Subcutaneous adipose tissue (tissue), 4 donors: ENCODE measurements around the gene SBK3. TPM values are rescaled to one million over a fixed set of nuclear protein-coding genes. Genes with fewer than 3 reads are reported as not detected.

Experiments
- total RNA-seq, 4 donors: library from RNA; depleted of rRNA; stranded (reverse); fragments of >200 nt; gene quantifications; one replicate each; pipeline ENCODE4 v1.1.0, GENCODE V29; 2016
- TF ChIP-seq, protein P1 (sequence below): fragments of 450-650 bp; IDR thresholded peaks from one replicate; pipeline ENCODE4 v1.5.1; 2016; ENCODE audit warnings: low read depth, mild to moderate bottlenecking, control low read depth, antibody characterized with exemption, moderate library complexity

Gene SBK3
- total RNA-seq, 4 donors from 2014 or later, result not detected

DNA sequence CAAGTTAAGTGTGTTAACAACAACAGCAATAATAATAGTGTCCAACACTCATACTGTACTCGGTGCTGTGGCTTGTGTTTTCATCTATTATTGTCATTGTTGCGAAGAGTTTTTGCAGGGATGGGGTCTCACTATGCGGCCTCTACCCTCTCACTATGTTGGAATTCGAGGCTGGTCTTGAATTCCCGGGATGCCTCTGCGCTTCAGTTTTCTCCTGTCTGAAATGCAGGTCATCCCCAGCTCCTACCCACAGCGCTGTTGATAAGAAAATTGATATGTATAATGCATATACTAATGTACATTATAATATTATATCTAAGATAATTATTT, 4.9 kb upstream of the SBK3 start:
- TF ChIP-seq, protein P1, sequence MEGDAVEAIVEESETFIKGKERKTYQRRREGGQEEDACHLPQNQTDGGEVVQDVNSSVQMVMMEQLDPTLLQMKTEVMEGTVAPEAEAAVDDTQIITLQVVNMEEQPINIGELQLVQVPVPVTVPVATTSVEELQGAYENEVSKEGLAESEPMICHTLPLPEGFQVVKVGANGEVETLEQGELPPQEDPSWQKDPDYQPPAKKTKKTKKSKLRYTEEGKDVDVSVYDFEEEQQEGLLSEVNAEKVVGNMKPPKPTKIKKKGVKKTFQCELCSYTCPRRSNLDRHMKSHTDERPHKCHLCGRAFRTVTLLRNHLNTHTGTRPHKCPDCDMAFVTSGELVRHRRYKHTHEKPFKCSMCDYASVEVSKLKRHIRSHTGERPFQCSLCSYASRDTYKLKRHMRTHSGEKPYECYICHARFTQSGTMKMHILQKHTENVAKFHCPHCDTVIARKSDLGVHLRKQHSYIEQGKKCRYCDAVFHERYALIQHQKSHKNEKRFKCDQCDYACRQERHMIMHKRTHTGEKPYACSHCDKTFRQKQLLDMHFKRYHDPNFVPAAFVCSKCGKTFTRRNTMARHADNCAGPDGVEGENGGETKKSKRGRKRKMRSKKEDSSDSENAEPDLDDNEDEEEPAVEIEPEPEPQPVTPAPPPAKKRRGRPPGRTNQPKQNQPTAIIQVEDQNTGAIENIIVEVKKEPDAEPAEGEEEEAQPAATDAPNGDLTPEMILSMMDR, result no peak

DNA sequence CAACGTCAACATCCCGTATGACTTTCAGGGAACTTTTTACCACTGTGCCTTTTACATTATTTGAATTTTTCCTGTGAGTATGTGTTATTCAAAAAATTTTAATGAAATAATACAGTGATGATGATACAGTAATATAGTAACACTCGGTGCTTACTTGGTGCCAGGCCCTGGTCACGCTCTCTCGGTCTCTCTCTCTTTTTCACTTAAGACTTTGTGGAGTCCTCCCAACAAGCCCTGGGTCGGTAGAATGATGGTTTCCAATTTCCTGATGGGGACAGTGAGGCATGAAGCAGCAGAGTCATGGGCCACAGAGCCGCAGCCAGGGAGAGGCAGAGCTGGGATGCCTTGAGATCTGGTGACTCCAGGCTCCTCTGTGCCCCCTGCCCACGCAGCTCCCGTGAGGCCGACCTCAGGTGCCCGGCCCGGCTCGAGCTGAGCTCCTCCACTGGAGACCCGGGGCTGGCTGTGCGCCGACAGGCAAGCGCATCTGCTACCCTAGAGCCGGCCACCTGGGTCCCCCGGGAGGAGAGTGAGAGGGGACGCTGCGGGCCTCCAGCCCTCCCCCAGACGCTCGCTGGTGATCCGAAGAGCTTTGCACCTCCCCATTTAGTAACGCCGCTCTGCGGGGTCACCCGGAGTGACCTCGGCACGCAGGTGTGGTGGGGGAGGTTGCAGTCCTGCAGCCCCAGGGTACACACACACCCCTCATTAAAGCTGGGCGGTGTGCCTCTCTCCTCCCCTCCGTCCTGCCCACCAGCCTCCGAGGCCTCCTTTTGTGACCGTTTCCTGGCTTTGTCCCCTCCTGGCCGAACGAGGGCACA, 4.4 kb upstream of the SBK3 start:
- TF ChIP-seq, protein P1, result no peak

DNA sequence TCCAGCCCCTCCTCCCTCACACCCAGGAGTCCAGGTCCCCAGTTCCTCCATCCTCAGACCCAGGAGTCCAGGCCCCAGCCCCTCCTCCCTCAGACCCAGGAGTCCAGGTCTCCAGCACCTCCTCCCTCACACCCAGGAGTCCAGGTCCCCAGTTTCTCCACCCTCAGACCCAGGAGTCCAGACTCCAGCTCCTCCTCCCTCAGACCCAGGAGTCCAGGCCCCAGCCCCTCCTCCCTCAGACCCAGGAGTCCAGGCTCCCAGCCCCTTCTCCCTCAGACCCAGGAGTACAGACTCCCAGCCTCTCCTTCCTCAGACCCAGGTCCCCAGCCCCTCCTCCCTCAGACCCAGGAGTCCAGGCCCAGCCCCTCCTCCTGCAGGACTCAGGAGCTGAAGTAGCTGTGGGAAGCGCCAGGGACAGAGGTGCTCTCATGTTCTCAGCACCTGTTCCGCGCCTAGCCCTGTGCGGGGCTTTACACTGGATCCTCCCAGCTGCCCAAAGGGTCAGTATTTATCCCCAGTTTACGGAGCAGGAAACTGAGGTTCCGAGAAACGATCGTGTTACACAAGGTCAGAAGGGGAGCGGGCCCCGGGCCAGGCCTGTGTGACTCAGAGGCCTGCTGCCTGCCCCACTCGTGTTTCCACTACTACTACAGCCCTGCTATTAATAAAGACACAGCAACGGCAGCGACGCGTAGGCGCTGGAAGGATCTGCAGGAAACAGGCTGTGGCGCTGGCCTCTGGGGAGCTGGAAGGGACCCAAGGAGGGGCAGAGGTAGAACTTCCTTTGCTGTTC, 1.7 kb upstream of the SBK3 start:
- TF ChIP-seq, protein P1, result no peak

DNA sequence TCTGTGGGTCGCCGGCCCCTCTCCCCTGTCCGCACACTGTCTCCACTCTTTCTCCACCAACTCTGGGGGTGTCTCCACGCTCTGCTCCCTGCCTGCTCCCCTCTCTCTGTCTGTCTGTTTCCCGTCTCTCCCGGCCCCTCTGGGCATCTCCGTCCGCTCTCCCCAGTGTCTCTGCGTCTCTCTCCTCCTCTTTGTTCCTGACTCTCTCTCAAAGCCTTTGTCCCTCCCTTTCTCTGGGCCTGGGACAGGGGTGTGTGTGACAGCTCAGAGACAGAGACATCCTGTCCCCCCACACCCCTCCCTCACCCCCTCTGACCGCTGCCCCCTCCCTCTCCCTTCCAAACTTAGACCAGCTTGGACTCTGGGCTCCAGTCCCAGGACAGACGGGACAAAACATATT, 668 bp upstream of the SBK3 start:
- TF ChIP-seq, protein P1, result no peak

DNA sequence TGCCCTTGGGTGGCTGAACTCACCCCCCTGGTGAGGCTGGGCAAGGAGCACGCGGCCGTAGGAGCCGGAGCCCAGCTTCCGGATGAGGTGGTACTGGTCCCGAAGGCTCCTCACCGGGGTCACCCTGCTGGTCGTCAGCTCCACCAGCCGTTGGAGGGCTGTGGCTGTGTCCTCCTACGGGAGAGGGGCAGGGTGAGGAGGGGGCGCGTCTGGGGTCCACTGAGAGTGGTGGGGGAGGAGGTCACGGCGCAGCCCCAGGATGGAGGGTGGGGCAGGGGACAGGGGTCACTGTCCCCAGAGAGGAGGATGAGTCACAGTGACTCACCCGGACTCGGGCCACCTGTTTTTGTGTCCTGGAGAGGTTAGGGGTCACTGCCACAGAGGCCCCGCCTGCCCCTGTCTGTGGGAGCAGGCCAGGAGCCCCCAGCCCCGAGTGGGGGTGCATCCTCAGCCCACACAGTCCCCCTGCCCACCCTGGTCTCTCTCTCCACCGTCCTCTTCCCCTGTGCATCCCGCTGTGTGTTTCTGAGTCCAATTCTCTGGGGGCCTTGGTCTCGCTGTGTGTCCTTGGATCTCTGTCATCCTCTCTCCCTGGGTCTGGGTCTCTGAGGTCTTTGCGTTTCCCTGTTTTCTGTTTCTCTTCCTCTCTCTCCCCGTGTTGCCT, 435 bp downstream of the SBK3 start:
- TF ChIP-seq, protein P1, result no peak

DNA sequence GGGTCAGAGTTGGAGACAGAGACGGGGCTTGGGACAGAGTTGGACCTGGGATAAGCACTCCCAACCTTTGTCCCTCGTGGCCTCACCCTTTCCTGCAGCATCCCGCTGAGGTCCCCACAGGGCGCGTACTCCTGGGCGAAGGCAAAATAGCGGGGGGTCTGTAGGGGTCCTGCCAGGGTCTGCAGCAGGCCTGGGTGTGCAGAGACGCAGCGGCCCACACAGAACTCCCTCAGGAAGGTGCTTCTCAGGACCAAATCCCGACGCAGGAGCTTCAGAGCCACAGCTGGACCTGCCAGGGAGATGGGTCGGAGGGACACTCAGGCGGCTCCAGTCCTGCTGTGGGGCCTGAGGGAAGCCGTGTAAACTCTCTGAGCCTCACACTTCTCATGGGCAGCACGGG, 1.3 kb downstream of the SBK3 start:
- TF ChIP-seq, protein P1, result no peak

DNA sequence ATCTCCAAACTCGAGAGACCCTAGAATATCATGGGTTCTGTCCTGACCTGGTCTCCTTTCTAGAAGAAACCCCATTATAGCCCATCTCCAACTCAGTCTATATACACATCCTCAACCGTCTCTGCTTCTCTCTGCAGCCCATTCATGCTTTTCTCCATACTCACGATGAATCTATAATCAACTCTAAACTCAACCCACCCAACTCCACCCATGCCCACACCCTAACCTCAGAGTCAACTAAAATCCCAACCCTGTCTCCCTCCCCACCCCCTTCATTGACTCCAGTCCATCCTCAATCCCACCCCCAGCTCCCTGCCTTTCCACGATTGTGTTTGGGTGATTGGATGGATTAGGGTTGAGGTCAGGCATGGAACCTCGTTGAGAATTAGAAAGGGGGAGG, 1.8 kb downstream of the SBK3 start:
- TF ChIP-seq, protein P1, result no peak
